Lung (tissue), 12 donors: ENCODE data around the gene RAB23. TPM values are rescaled to one million over a fixed set of nuclear protein-coding genes. Genes with fewer than 3 reads are reported as not detected.

ENCODE experiments used
- ATAC-seq: fragments of 200-7000 bp; cut with Tn5 transposase; one replicate; pipeline ENCODE4 v1.9.1; 2020; ENCODE audit warnings: moderate number of reproducible peaks; ENCODE audit not compliant: insufficient read depth, low FRiP score
- DNase-seq, 3 donors: peaks; one replicate each; pipeline ENCODE4 v3.0.0-alpha.2; 2013 to 2017
- H3K27ac ChIP-seq, 2 donors: one replicate each; pipeline ENCODE4 v1.5.1; 2013; ENCODE audit warnings: mild to moderate bottlenecking in 2 of 2, moderate library complexity in 2 of 2, control low read depth in 1 of 2, inconsistent platforms in 1 of 2, low read depth in 1 of 2, low read length in 1 of 2
- H3K27me3 ChIP-seq, 3 donors: one replicate each; pipeline ENCODE4 v1.5.1; 2013; ENCODE audit warnings: low read length in 2 of 3; ENCODE audit not compliant: control insufficient read depth in 3 of 3, insufficient read depth in 3 of 3
- H3K36me3 ChIP-seq, 4 donors: one replicate each; pipeline ENCODE4 v1.5.1; 2013; ENCODE audit warnings: low read length in 4 of 4, mild to moderate bottlenecking in 1 of 4, moderate library complexity in 1 of 4; ENCODE audit not compliant: control insufficient read depth in 4 of 4, insufficient read depth in 4 of 4
- H3K4me1 ChIP-seq, 5 donors: one replicate each; pipeline ENCODE4 v1.5.1; 2013; ENCODE audit warnings: low read length in 5 of 5, mild to moderate bottlenecking in 2 of 5, moderate library complexity in 1 of 5; ENCODE audit not compliant: control insufficient read depth in 5 of 5, insufficient read depth in 5 of 5
- H3K4me3 ChIP-seq: one replicate; pipeline ENCODE4 v1.5.1; 2013; ENCODE audit warnings: mild to moderate bottlenecking, control low read depth, moderate library complexity
- H3K9ac ChIP-seq, 2 donors: one replicate each; pipeline ENCODE4 v1.5.1; 2013; ENCODE audit warnings: low read length in 2 of 2, control low read depth in 1 of 2; ENCODE audit not compliant: insufficient read depth in 1 of 2
- H3K9me3 ChIP-seq, 4 donors: one replicate each; pipeline ENCODE4 v1.5.1; 2013; ENCODE audit warnings: low read length in 3 of 4, mild to moderate bottlenecking in 1 of 4, moderate library complexity in 1 of 4; ENCODE audit not compliant: control insufficient read depth in 4 of 4, insufficient read depth in 3 of 4
- CTCF ChIP-seq: IDR thresholded peaks from 2 replicates; pipeline ENCODE4 v1.5.1; 2012; ENCODE audit warnings: mild to moderate bottlenecking; ENCODE audit errors: control extremely low read depth, extremely low read depth
- WGBS, 2 donors: extraction: QIAGEN DNeasy Blood & Tissue Kit; methylation state at CpG; one replicate each; pipeline ENCODE4 v1.1.7; 2013; 5-methylcytosine and 5-hydroxymethylcytosine counted together
- polyA plus RNA-seq, 2 donors: library from polyadenylated mRNA; stranded (reverse); fragments of 200-250 nt; gene quantifications; one replicate each; pipeline ENCODE4 v1.2.1, GENCODE V29; 2013
- total RNA-seq, 2 donors: library from RNA; depleted of rRNA in 1 of 2; stranded (reverse); fragments of >200 nt in 1 of 2; gene quantifications; one replicate each; pipeline ENCODE4 v1.2.1, GENCODE V29; 2014 to 2021
- donor health status: control.
- donor health status: control.
- donor health status: Bipolar disorder and iron deficiency.
- donor health status: healthy.
- donor health status: DM: yes; HTN: yes; CAD: no.

RAB23 gene
- total and polyA plus RNA-seq, 4 donors: 4.2 to 26.7 (median 6.9) TPM

DNA sequence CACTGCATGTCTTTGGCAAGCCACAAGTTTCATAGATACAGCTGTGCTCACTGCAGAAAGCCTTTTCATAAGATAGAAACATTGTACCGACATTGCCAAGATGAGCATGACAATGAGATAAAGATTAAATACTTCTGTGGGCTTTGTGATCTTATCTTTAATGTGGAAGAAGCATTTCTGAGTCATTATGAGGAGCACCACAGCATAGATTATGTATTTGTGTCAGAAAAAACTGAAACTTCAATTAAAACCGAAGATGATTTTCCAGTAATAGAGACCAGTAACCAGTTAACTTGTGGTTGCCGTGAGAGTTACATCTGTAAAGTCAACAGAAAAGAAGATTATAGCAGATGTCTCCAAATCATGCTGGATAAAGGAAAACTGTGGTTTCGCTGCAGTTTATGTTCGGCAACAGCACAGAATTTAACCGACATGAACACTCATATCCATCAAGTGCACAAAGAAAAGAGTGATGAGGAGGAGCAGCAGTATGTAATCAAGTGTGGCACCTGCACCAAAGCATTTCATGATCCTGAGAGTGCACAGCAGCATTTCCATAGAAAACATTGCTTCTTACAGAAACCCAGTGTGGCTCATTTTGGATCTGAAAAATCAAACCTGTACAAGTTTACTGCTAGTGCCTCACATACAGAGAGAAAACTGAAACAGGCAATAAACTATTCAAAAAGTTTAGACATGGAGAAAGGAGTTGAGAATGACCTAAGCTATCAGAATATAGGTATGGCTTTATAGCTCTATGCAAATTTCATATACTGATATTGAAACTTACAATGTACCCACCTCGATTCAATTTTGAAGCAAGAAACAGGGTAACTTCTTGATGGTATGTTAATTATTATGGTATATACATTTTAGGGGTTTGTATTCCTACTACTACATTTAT lies 73.9 kb downstream of the RAB23 start:
- H3K36me3 ChIP-seq: peaks cover 5 to 24% (median 12%) of the 10 kb centered on the region in 4 donors
- ATAC-seq: no peak

DNA sequence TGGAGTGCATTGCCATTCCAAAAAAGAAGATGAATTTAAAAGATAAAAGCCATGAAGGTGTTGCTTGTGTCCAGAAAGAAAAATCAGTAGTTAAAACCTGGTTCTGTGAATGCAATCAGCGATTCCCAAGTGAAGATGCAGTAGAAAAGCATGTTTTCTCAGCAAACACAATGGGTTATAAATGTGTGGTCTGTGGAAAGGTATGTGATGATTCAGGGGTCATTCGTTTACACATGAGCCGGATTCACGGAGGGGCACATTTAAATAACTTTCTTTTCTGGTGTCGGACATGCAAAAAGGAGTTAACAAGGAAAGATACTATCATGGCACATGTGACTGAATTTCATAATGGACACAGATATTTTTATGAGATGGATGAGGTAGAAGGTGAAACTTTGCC lies 74.7 kb downstream of the RAB23 start:
- peaks cover 5 to 20% (median 11%) of the 10 kb centered on the region in 4 donors for H3K36me3 ChIP-seq
- no peak for TF ChIP-seq CTCF
- H3K9ac ChIP-seq: no peak overlapping the region
- H3K4me3 ChIP-seq: no peak overlapping the region
- no peaks in the 10 kb centered on the region for H3K27me3 ChIP-seq
- no peak for DNase-seq
- ATAC-seq: no peak
- 97 to 98% methylated on average over 5 of the region's 5 CpGs for WGBS, 2 donors
- no peaks in the 10 kb centered on the region for H3K9me3 ChIP-seq
- H3K4me1 ChIP-seq: no peaks in the 10 kb centered on the region
- H3K27ac ChIP-seq: no peak overlapping the region

More for the DNA sequence above, 73.9 kb downstream of the RAB23 start:
- TF ChIP-seq CTCF: no peak
- H3K27me3 ChIP-seq: no peaks in the 10 kb centered on the region
- WGBS, 2 donors: 88 to 94% methylated on average over 7 of the region's 7 CpGs
- DNase-seq: no peak
- no peak overlapping the region for H3K4me3 ChIP-seq
- H3K9me3 ChIP-seq: no peaks in the 10 kb centered on the region
- H3K4me1 ChIP-seq: no peaks in the 10 kb centered on the region
- H3K27ac ChIP-seq: no peak overlapping the region
- H3K9ac ChIP-seq: no peak overlapping the region

DNA sequence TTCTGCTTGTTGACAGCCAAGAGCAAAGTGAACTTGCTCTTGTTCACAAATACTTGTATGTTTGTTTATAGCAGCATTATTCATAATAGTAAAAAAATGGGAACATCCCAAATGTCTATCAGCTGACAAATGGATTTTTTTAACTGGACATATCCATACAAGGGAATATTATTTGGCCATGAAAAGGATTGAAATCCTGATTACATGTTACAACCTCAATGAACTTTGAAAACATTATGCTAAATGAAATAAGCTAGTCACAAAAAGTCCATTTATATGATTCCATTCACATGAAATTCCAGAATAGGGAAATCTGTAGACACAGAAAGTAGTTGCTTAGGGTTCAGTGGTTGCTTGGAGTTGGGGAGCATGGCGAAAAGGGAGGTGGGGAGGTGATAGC lies 78.4 kb downstream of the RAB23 start:
- ATAC-seq (no peak), DNase-seq (no peak)
- H3K4me3 ChIP-seq: no peak overlapping the region
- no peak overlapping the region for H3K27ac ChIP-seq
- no peaks in the 10 kb centered on the region for H3K27me3 ChIP-seq
- no peak for TF ChIP-seq CTCF
- H3K9me3 ChIP-seq: no peaks in the 10 kb centered on the region
- WGBS, 2 donors: 100% methylated on average over 1 of the region's 1 CpG
- H3K36me3 ChIP-seq: peaks cover 5 to 22% (median 13%) of the 10 kb centered on the region in 4 donors
- no peak overlapping the region for H3K9ac ChIP-seq
- no peaks in the 10 kb centered on the region for H3K4me1 ChIP-seq
